Progenitor cell of endocrine pancreas (in vitro differentiated cells): ENCODE data around the gene IL1RN. TPM values are rescaled to one million over a fixed set of nuclear protein-coding genes. Genes with fewer than 3 reads are reported as not detected.
"Not testable (repeated sequence)": the region's sequence is repeated elsewhere in the genome, so short reads cannot be mapped to it uniquely, and the experiment has no call there.

Experiments
- DNase-seq: peaks from one replicate; pipeline ENCODE4 v3.0.0; 2021; ENCODE audit warnings: low spot score; ENCODE audit not compliant: unreplicated experiment
- H3K27ac Mint-ChIP-seq: 2 replicates; pipeline ENCODE4 v1.8.0; 2021; ENCODE audit warnings: mild to moderate bottlenecking, moderate library complexity, mixed read lengths
- H3K27me3 Mint-ChIP-seq: 2 replicates; pipeline ENCODE4 v1.8.0; 2021; ENCODE audit warnings: mixed read lengths
- H3K36me3 Mint-ChIP-seq: 2 replicates; pipeline ENCODE4 v1.8.0; 2022; ENCODE audit warnings: mixed read lengths; ENCODE audit not compliant: insufficient read depth
- H3K4me1 Mint-ChIP-seq: 2 replicates; pipeline ENCODE4 v1.8.0; 2021; ENCODE audit warnings: low read depth, mixed read lengths
- H3K4me3 Mint-ChIP-seq: 2 replicates; pipeline ENCODE4 v1.8.0; 2021; ENCODE audit warnings: low read depth, mild to moderate bottlenecking, moderate library complexity, mixed read lengths
- H3K9me3 Mint-ChIP-seq: 2 replicates; pipeline ENCODE4 v1.8.0; 2021; ENCODE audit warnings: low read depth, mixed read lengths
- total RNA-seq: library from RNA; stranded (reverse); gene quantifications from 2 replicates; pipeline ENCODE4 v1.2.1, GENCODE V29; 2021
- TF ChIP-seq, protein P1 (sequence below): fragments of 200-600 bp; sonication (generic); IDR thresholded peaks from one replicate; pipeline ENCODE4 v1.5.0; 2021; ENCODE audit warnings: antibody characterized with exemption, mild to moderate bottlenecking; ENCODE audit not compliant: unreplicated experiment

Gene IL1RN
- total RNA-seq, 1 donor from 2014 or later, result not detected

- no peaks in the 10 kb centered on the region for H3K9me3 Mint-ChIP-seq
- H3K27ac Mint-ChIP-seq, result no peak overlapping the region
- DNase-seq, result no peak
- no peaks in the 10 kb centered on the region for H3K4me1 Mint-ChIP-seq
- no peak overlapping the region for H3K4me3 Mint-ChIP-seq
- peaks cover 8% of the 10 kb centered on the region for H3K27me3 Mint-ChIP-seq
- TF ChIP-seq, protein P1, sequence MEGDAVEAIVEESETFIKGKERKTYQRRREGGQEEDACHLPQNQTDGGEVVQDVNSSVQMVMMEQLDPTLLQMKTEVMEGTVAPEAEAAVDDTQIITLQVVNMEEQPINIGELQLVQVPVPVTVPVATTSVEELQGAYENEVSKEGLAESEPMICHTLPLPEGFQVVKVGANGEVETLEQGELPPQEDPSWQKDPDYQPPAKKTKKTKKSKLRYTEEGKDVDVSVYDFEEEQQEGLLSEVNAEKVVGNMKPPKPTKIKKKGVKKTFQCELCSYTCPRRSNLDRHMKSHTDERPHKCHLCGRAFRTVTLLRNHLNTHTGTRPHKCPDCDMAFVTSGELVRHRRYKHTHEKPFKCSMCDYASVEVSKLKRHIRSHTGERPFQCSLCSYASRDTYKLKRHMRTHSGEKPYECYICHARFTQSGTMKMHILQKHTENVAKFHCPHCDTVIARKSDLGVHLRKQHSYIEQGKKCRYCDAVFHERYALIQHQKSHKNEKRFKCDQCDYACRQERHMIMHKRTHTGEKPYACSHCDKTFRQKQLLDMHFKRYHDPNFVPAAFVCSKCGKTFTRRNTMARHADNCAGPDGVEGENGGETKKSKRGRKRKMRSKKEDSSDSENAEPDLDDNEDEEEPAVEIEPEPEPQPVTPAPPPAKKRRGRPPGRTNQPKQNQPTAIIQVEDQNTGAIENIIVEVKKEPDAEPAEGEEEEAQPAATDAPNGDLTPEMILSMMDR, result no peak
- no peaks in the 10 kb centered on the region for H3K36me3 Mint-ChIP-seq
Measured at GRCh38 chr2:113089916-113090315, 37.5 kb upstream of the IL1RN start.

DNA sequence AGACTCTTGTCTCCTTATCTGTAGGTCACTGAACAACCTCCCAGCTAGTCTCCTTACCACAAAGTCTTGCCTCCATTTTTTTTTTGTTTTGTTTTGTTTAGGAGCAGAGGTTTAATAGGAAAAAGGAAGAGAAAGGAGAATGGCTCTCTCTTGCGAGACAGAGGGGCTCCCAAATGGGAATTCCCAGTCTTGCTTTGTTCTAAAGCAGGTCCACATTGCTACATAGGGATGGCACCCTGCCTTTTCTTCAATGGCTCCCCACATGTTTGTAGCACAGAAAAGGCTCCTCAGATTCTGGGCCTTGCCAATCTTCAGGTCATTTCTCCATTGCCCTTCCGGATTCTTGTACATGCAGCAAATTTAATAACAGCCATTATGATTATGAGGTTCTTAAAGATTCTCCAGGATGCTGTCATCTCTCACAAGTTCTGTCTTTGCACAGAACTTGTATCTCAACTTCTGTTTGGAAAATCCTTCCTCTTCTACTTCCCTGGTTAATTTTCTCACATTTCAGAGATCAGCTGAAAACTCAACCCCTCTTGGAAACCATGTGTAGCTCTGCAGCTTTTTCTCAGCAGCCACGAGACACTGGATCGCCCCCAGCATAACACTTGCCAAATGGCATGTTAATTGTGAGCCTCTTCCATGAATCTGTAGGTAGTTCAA, 36.0 kb upstream of the IL1RN start:
- TF ChIP-seq, protein P1, result no peak
- peaks cover 7% of the 10 kb centered on the region for H3K9me3 Mint-ChIP-seq

DNA sequence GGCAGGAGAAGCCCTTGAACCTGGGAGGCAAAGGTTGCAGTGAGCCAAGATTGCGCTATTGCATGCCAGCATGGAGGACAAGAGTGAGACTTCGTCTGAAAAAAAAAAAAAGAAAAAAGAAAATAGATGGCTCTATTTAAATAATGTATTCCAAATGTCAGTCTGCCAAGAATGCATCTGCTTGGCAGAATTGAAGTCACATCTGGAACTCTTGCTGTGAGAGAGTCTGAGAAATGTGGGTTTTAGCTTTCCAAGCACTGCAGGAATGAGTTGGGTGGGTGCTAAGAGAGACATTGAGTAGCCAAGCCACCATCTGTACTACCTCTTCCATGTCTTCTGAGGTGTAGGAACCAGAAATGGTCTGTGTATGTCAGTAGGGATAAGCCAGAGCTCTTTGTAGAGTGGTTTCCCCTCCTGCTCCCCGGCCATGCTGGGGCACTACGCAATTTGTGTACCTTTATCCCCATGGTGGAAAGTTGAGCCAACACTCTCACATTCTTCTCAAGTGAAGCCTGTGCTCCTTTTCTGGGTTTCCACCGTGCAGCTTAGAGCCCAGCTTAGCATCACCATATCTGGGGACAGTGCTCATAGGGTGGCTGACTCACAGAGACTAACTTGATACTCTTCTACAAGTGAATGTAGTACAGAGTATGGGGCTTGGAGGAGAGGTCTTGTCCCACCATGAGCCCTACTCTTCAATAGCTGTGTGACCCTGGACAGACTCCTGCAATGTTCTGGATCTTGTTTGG, 34.4 kb upstream of the IL1RN start:
- no peaks in the 10 kb centered on the region for H3K27me3 Mint-ChIP-seq
- no peaks in the 10 kb centered on the region for H3K4me1 Mint-ChIP-seq
- H3K27ac Mint-ChIP-seq, result no peak overlapping the region
- H3K4me3 Mint-ChIP-seq, result no peak overlapping the region
- peaks cover 20% of the 10 kb centered on the region for H3K9me3 Mint-ChIP-seq
- no peak for DNase-seq
- no peaks in the 10 kb centered on the region for H3K36me3 Mint-ChIP-seq
- TF ChIP-seq, protein P1, result no peak

More for the DNA sequence above, 36.0 kb upstream of the IL1RN start:
- Mint-ChIP-seq H3K27ac (no peak overlapping the region), H3K36me3 (no peaks in the 10 kb centered on the region), H3K4me3 (no peak overlapping the region), H3K4me1 (no peaks in the 10 kb centered on the region), H3K27me3 (no peaks in the 10 kb centered on the region)
- DNase-seq, result no peak

DNA sequence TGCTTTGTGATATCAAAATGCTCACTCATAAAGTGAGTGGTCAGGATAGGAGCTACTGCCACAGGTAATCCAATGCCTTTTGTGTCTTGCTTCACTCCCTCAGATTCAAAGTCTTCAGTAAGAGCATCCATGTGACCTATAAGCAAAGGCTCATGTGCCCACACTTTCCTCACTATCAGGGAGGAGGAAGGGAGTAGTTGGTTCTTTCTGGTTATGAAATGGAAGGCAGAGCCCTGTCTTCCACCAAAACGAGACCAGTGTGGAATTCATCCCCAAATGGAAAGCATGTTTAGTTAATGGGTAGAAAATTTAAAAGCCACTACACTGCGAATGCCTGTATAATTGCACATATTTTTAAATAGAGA, 33.8 kb upstream of the IL1RN start:
- Mint-ChIP-seq H3K9me3 (peaks cover 21% of the 10 kb centered on the region), H3K4me3 (no peak overlapping the region), H3K36me3 (no peaks in the 10 kb centered on the region), H3K27me3 (no peaks in the 10 kb centered on the region), H3K27ac (no peak overlapping the region), H3K4me1 (no peaks in the 10 kb centered on the region)
- TF ChIP-seq, protein P1, result no peak
- no peak for DNase-seq

- H3K4me1 Mint-ChIP-seq, H3K4me3 Mint-ChIP-seq: not testable (repeated sequence)
- peaks cover 21% of the 10 kb centered on the region for H3K9me3 Mint-ChIP-seq
Measured at GRCh38 chr2:113096306-113096705, 31.1 kb upstream of the IL1RN start.

GRCh38 chr2:113096842-113097618, 30.4 kb upstream of the IL1RN start:
- DNase-seq, H3K4me1 Mint-ChIP-seq, H3K27ac Mint-ChIP-seq, H3K27me3 Mint-ChIP-seq, H3K36me3 Mint-ChIP-seq, H3K4me3 Mint-ChIP-seq: not testable (repeated sequence)
- peaks cover 21% of the 10 kb centered on the region for H3K9me3 Mint-ChIP-seq

More at GRCh38 chr2:113096306-113096705, 31.1 kb upstream of the IL1RN start:
- not testable (repeated sequence) for H3K36me3 Mint-ChIP-seq, H3K27me3 Mint-ChIP-seq, DNase-seq
- H3K27ac Mint-ChIP-seq, result peak overlapping the region; percentile 42
